H9 (cell line): ENCODE data around the gene GTPBP4. TPM values are rescaled to one million over a fixed set of nuclear protein-coding genes. Genes with fewer than 3 reads are reported as not detected.

Experiments
- DNase-seq: peaks from one replicate; pipeline ENCODE4 v3.0.0-alpha.2; 2017
- H2AFZ ChIP-seq: one replicate; pipeline ENCODE4 v1.6.1; 2013; ENCODE audit warnings: mild to moderate bottlenecking, low read length, control low read depth, moderate library complexity
- H2AK5ac ChIP-seq: 2 replicates; pipeline ENCODE4 v1.6.1; 2013; ENCODE audit warnings: low read length, control low read depth, mixed read lengths; ENCODE audit not compliant: insufficient read length
- H2BK120ac ChIP-seq: one replicate; pipeline ENCODE4 v1.6.1; 2013; ENCODE audit warnings: low read depth, mild to moderate bottlenecking, low read length, control low read depth, inconsistent platforms; ENCODE audit not compliant: poor library complexity, severe bottlenecking
- H2BK12ac ChIP-seq: 2 replicates; pipeline ENCODE4 v1.6.1; 2013; ENCODE audit warnings: low read length, control low read depth, mixed read lengths, low read depth; ENCODE audit not compliant: insufficient read length
- H2BK15ac ChIP-seq: 2 replicates; pipeline ENCODE4 v1.6.1; 2013; ENCODE audit warnings: low read depth, low read length, control low read depth
- H2BK20ac ChIP-seq: one replicate; pipeline ENCODE4 v1.6.1; 2013; ENCODE audit warnings: low read depth, mild to moderate bottlenecking, low read length, control low read depth, inconsistent platforms; ENCODE audit not compliant: poor library complexity, severe bottlenecking
- H2BK5ac ChIP-seq: 2 replicates; pipeline ENCODE4 v1.6.1; 2013; ENCODE audit warnings: low read length, control low read depth, mixed read lengths; ENCODE audit not compliant: insufficient read length
- H3K14ac ChIP-seq: 2 replicates; pipeline ENCODE4 v1.6.1; 2013; ENCODE audit warnings: low read length, control low read depth; ENCODE audit not compliant: insufficient read depth
- H3K18ac ChIP-seq: 2 replicates; pipeline ENCODE4 v1.6.1; 2013; ENCODE audit warnings: low read depth, mild to moderate bottlenecking, mixed read lengths, low read length, control low read depth; ENCODE audit not compliant: insufficient read length
- H3K23ac ChIP-seq: 2 replicates; pipeline ENCODE4 v1.6.1; 2013; ENCODE audit warnings: low read length, control low read depth, mixed read lengths, low read depth; ENCODE audit not compliant: insufficient read length
- H3K23me2 ChIP-seq: 2 replicates; pipeline ENCODE4 v1.6.1; 2013; ENCODE audit warnings: low read depth, mild to moderate bottlenecking, mixed read lengths, low read length, control low read depth; ENCODE audit not compliant: insufficient read length, poor library complexity, severe bottlenecking
- H3K27ac ChIP-seq: 2 replicates; pipeline ENCODE4 v1.5.1; 2013; ENCODE audit warnings: low read length, control low read depth, mixed read lengths, low read depth; ENCODE audit not compliant: insufficient read length
- H3K27me3 ChIP-seq: 2 replicates; pipeline ENCODE4 v1.6.1; 2013; ENCODE audit warnings: low read length, control low read depth, inconsistent platforms; ENCODE audit not compliant: insufficient read depth
- H3K4ac ChIP-seq: 2 replicates; pipeline ENCODE4 v1.6.1; 2013; ENCODE audit warnings: low read depth, mild to moderate bottlenecking, control low read depth, inconsistent platforms, low read length, moderate library complexity
- H3K4me1 ChIP-seq: 2 replicates; pipeline ENCODE4 v1.6.1; 2013; ENCODE audit warnings: low read length, control low read depth, inconsistent platforms; ENCODE audit not compliant: insufficient read depth
- H3K4me2 ChIP-seq: 2 replicates; pipeline ENCODE4 v1.6.1; 2013; ENCODE audit warnings: low read length, control low read depth, mixed read lengths; ENCODE audit not compliant: insufficient read length, insufficient read depth
- H3K56ac ChIP-seq: 2 replicates; pipeline ENCODE4 v1.6.1; 2013; ENCODE audit warnings: low read depth, mild to moderate bottlenecking, mixed read lengths, low read length, control low read depth; ENCODE audit not compliant: insufficient read length
- H3K79me1 ChIP-seq: 2 replicates; pipeline ENCODE4 v1.6.1; 2013; ENCODE audit warnings: low read depth, mild to moderate bottlenecking, moderate library complexity, low read length, control low read depth, inconsistent platforms; ENCODE audit not compliant: insufficient read depth, poor library complexity, severe bottlenecking
- H3K79me2 ChIP-seq: 2 replicates; pipeline ENCODE4 v1.6.1; 2013; ENCODE audit warnings: low read length, control low read depth, inconsistent platforms; ENCODE audit not compliant: insufficient read depth
- H3K9ac ChIP-seq: 2 replicates; pipeline ENCODE4 v1.6.1; 2013; ENCODE audit warnings: low read length, control low read depth, mixed read lengths; ENCODE audit not compliant: insufficient read length; ENCODE audit errors: extremely low read depth
- H3K9me3 ChIP-seq: one replicate; pipeline ENCODE4 v1.6.1; 2013; ENCODE audit warnings: low read depth, low read length, inconsistent platforms; ENCODE audit not compliant: control insufficient read depth
- H3T11ph ChIP-seq: one replicate; pipeline ENCODE4 v1.6.1; 2013; ENCODE audit warnings: mild to moderate bottlenecking, low read length, control low read depth, inconsistent platforms
- H4K20me1 ChIP-seq: one replicate; pipeline ENCODE4 v1.6.1; 2013; ENCODE audit not compliant: control insufficient read depth, insufficient read length, insufficient read depth
- H4K5ac ChIP-seq: 2 replicates; pipeline ENCODE4 v1.6.1; 2013; ENCODE audit warnings: low read depth, mild to moderate bottlenecking, mixed read lengths, low read length, control low read depth; ENCODE audit not compliant: insufficient read length
- H4K8ac ChIP-seq: replicated peaks from 2 replicates; pipeline ENCODE4 v1.6.1; 2013; ENCODE audit warnings: low read length, control low read depth, mixed read lengths, low read depth; ENCODE audit not compliant: insufficient read length
- H4K91ac ChIP-seq: 2 replicates; pipeline ENCODE4 v1.6.1; 2013; ENCODE audit warnings: low read depth, mild to moderate bottlenecking, moderate library complexity, mixed read lengths, low read length, control low read depth; ENCODE audit not compliant: insufficient read length
- H3K27ac Mint-ChIP-seq, 3 experiments: 2 replicates in 2 of 3; 3 replicates in 1 of 3; pipeline ENCODE4 v1.8.0; 2020 to 2021; ENCODE audit warnings: mixed read lengths in 3 of 3, mild to moderate bottlenecking in 1 of 3, moderate library complexity in 1 of 3
- H3K27me3 Mint-ChIP-seq: 2 replicates; pipeline ENCODE4 v1.8.0; 2021; ENCODE audit warnings: low read depth, mild to moderate bottlenecking, moderate library complexity, mixed read lengths
- H3K36me3 Mint-ChIP-seq, 3 experiments: 2 replicates in 2 of 3; 3 replicates in 1 of 3; pipeline ENCODE4 v1.8.0; 2020 to 2021; ENCODE audit warnings: low read depth in 3 of 3, mixed read lengths in 3 of 3; ENCODE audit not compliant: insufficient read depth in 1 of 3
- H3K4me1 Mint-ChIP-seq, 2 experiments: 2 replicates each; pipeline ENCODE4 v1.8.0; 2020; ENCODE audit warnings: mixed read lengths in 2 of 2
- H3K4me3 Mint-ChIP-seq, 2 experiments: 2 replicates in 1 of 2; 3 replicates in 1 of 2; pipeline ENCODE4 v1.8.0; 2020 to 2021; ENCODE audit warnings: mild to moderate bottlenecking in 2 of 2, mixed read lengths in 2 of 2, moderate library complexity in 1 of 2
- H3K9me3 Mint-ChIP-seq, 2 experiments: 2 replicates in 1 of 2; 3 replicates in 1 of 2; pipeline ENCODE4 v1.8.0; 2020; ENCODE audit warnings: mild to moderate bottlenecking in 2 of 2, mixed read lengths in 2 of 2, moderate library complexity in 1 of 2
- WGBS: extraction: QIAGEN DNeasy Blood & Tissue Kit; methylation state at CpG from one replicate; pipeline ENCODE4 v1.1.7; 2013; ENCODE audit warnings: missing lambda C conversion rate, low lambda C conversion rate, mixed read lengths; ENCODE audit not compliant: insufficient read length; ENCODE audit errors: extremely low coverage; 5-methylcytosine and 5-hydroxymethylcytosine counted together
- total RNA-seq: library from RNA; stranded (reverse); gene quantifications from 2 replicates; pipeline ENCODE4 v1.2.1, GENCODE V29; 2021
- TF ChIP-seq, protein P1 (sequence below): fragments of 200-600 bp; sonication (generic); conservative IDR thresholded peaks from 3 replicates; pipeline ENCODE4 v1.8.0; 2021; ENCODE audit warnings: antibody characterized with exemption, mild to moderate bottlenecking

The GTPBP4 gene
- total RNA-seq, 1 experiment from 2014 or later, result 134 TPM

GRCh38 chr10:1029838-1030237 lies 41.6 kb downstream of the GTPBP4 start:
- Histone ChIP-seq H3K56ac (no peak overlapping the region), H3K23ac (no peak overlapping the region), H4K5ac (no peak overlapping the region), H3K4me1 (no peaks in the 10 kb centered on the region), H4K8ac (no peak overlapping the region), H3K18ac (no peak overlapping the region), H3K4ac (no peak overlapping the region), H3K23me2 (no peaks in the 10 kb centered on the region), H4K20me1 (no peaks in the 10 kb centered on the region), H3K14ac (no peak overlapping the region), H3K27ac (no peak overlapping the region), H2BK120ac (no peak overlapping the region), H3K9ac (no peak overlapping the region), H3K79me2 (no peaks in the 10 kb centered on the region; the same call in 1 of the 2 replicates), H2BK5ac (no peak overlapping the region), H4K91ac (no peak overlapping the region), H2BK15ac (no peak overlapping the region), H2BK20ac (no peak overlapping the region), H2BK12ac (no peak overlapping the region), H3K9me3 (no peaks in the 10 kb centered on the region), H3T11ph (no peak overlapping the region), H2AK5ac (no peak overlapping the region), H2AFZ (no peak overlapping the region), H3K79me1 (no peaks in the 10 kb centered on the region), H3K27me3 (no peaks in the 10 kb centered on the region), H3K4me2 (no peak overlapping the region)
- no peak overlapping the region; a peak in 1 of 7 replicates for H3K27ac Mint-ChIP-seq
- no CpG with 5 or more reads among the region's 7 CpGs for WGBS
- no peaks in the 10 kb centered on the region for H3K27me3 Mint-ChIP-seq
- H3K4me3 Mint-ChIP-seq, result no peak overlapping the region
- TF ChIP-seq, protein P1, sequence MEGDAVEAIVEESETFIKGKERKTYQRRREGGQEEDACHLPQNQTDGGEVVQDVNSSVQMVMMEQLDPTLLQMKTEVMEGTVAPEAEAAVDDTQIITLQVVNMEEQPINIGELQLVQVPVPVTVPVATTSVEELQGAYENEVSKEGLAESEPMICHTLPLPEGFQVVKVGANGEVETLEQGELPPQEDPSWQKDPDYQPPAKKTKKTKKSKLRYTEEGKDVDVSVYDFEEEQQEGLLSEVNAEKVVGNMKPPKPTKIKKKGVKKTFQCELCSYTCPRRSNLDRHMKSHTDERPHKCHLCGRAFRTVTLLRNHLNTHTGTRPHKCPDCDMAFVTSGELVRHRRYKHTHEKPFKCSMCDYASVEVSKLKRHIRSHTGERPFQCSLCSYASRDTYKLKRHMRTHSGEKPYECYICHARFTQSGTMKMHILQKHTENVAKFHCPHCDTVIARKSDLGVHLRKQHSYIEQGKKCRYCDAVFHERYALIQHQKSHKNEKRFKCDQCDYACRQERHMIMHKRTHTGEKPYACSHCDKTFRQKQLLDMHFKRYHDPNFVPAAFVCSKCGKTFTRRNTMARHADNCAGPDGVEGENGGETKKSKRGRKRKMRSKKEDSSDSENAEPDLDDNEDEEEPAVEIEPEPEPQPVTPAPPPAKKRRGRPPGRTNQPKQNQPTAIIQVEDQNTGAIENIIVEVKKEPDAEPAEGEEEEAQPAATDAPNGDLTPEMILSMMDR, result no peak
- H3K9me3 Mint-ChIP-seq, result no peaks in the 10 kb centered on the region
- H3K4me1 Mint-ChIP-seq, result peaks cover 11 to 19% of the 10 kb centered on the region in 2 experiments
- H3K36me3 Mint-ChIP-seq, result peaks cover 0 to 1% (median 0%) of the 10 kb centered on the region in 3 experiments; a peak in 1 of 7 replicates
- DNase-seq, result no peak
